Measurements from ENCODE around the gene AMHR2. TPM values are rescaled to one million over a fixed set of nuclear protein-coding genes. Genes with fewer than 3 reads are reported as not detected.
"Not testable (repeated sequence)": the region's sequence is repeated elsewhere in the genome, so short reads cannot be mapped to it uniquely, and the experiment has no call there.

Gene AMHR2
- total RNA-seq, 2 donors from 2014 or later = 0.25 TPM; not detected in 1

GRCh38 chr12:53402351-53402750 lies 21.3 kb upstream of the AMHR2 start:
- DNase-seq (ENCODE audit: low spot score in 2 of 2); H3K9me3 Mint-ChIP-seq; H3K27ac Mint-ChIP-seq; ATAC-seq; H3K36me3 Mint-ChIP-seq: not testable (repeated sequence)

- ATAC-seq (no peak), DNase-seq (ENCODE audit: low spot score in 2 of 2) (no peak)
- no peaks in the 10 kb centered on the region for H3K9me3 Mint-ChIP-seq
- peak overlapping the region; percentile 65 to 68 for H3K27ac Mint-ChIP-seq
- H3K36me3 Mint-ChIP-seq = peaks cover 5 to 9% of the 10 kb centered on the region in 2 donors
Observed at GRCh38 chr12:53402871-53403270, 20.8 kb upstream of the AMHR2 start.

- no peak for ATAC-seq
- H3K27ac Mint-ChIP-seq = no peak overlapping the region
- H3K9me3 Mint-ChIP-seq = no peaks in the 10 kb centered on the region
- DNase-seq (ENCODE audit: low spot score in 2 of 2) = no peak
- peaks cover 23 to 31% of the 10 kb centered on the region in 2 donors for H3K36me3 Mint-ChIP-seq
Observed at GRCh38 chr12:53410951-53411350, 12.7 kb upstream of the AMHR2 start.

GRCh38 chr12:53413485-53414204 lies 10.0 kb upstream of the AMHR2 start:
- H3K27ac Mint-ChIP-seq = no peak overlapping the region
- no peak for DNase-seq (ENCODE audit: low spot score in 2 of 2)

GRCh38 chr12:53414756-53415417 lies 8.8 kb upstream of the AMHR2 start:
- peaks cover 12 to 24% of the 10 kb centered on the region in 2 donors for H3K36me3 Mint-ChIP-seq
- H3K27ac Mint-ChIP-seq = peak overlapping the region in 1 of 2 donors; percentile 26
- DNase-seq (ENCODE audit: low spot score in 2 of 2) = no peak
- H3K9me3 Mint-ChIP-seq = no peaks in the 10 kb centered on the region
- ATAC-seq = no peak

More at GRCh38 chr12:53413485-53414204, 10.0 kb upstream of the AMHR2 start:
- no peaks in the 10 kb centered on the region for H3K9me3 Mint-ChIP-seq
- no peak for ATAC-seq
- H3K36me3 Mint-ChIP-seq = peaks cover 18 to 31% of the 10 kb centered on the region in 2 donors

GRCh38 chr12:53415752-53416389 lies 7.8 kb upstream of the AMHR2 start:
- not testable (repeated sequence) for ATAC-seq; DNase-seq (ENCODE audit: low spot score in 2 of 2); H3K9me3 Mint-ChIP-seq
- peak overlapping the region; percentile 26 to 27 for H3K27ac Mint-ChIP-seq
- H3K36me3 Mint-ChIP-seq = peaks cover 8 to 17% of the 10 kb centered on the region in 2 donors

GRCh38 chr12:53417291-53417816 lies 6.3 kb upstream of the AMHR2 start:
- H3K27ac Mint-ChIP-seq = peak overlapping the region; percentile 54 to 94
- DNase-seq (ENCODE audit: low spot score in 2 of 2) (peak in 1 of 2 donors; percentile 28), ATAC-seq (peak; percentile 30 to 61)
- not testable (repeated sequence) for H3K36me3 Mint-ChIP-seq, H3K9me3 Mint-ChIP-seq

- DNase-seq (ENCODE audit: low spot score in 2 of 2) = no peak
- no peak for ATAC-seq
- H3K9me3 Mint-ChIP-seq = no peaks in the 10 kb centered on the region
- no peaks in the 10 kb centered on the region for H3K36me3 Mint-ChIP-seq
- peak overlapping the region; percentile 38 to 54 for H3K27ac Mint-ChIP-seq
Observed at GRCh38 chr12:53418221-53418620, 5.4 kb upstream of the AMHR2 start.

GRCh38 chr12:53419756-53420155 lies 3.9 kb upstream of the AMHR2 start:
- Mint-ChIP-seq H3K9me3 (no peaks in the 10 kb centered on the region), H3K36me3 (no peaks in the 10 kb centered on the region), H3K27ac (peak overlapping the region in 1 of 2 donors; percentile 0)
- DNase-seq (ENCODE audit: low spot score in 2 of 2) (no peak), ATAC-seq (no peak)

GRCh38 chr12:53422247-53422646 lies 1.4 kb upstream of the AMHR2 start:
- not testable (repeated sequence) for H3K36me3 Mint-ChIP-seq; DNase-seq (ENCODE audit: low spot score in 2 of 2); H3K9me3 Mint-ChIP-seq; ATAC-seq
- peak overlapping the region in 1 of 2 donors; percentile 11 for H3K27ac Mint-ChIP-seq

GRCh38 chr12:53424626-53425514 lies 1.2 kb downstream of the AMHR2 start:
- no peaks in the 10 kb centered on the region for H3K36me3 Mint-ChIP-seq
- ATAC-seq (no peak), DNase-seq (ENCODE audit: low spot score in 2 of 2) (no peak)
- H3K27ac Mint-ChIP-seq = no peak overlapping the region
- no peaks in the 10 kb centered on the region for H3K9me3 Mint-ChIP-seq

GRCh38 chr12:53425515-53426150 lies 2.0 kb downstream of the AMHR2 start:
- H3K27ac Mint-ChIP-seq = no peak overlapping the region
- no peaks in the 10 kb centered on the region for H3K36me3 Mint-ChIP-seq
- no peak for DNase-seq (ENCODE audit: low spot score in 2 of 2)
- no peak for ATAC-seq
- no peaks in the 10 kb centered on the region for H3K9me3 Mint-ChIP-seq

GRCh38 chr12:53427905-53428594 lies 4.4 kb downstream of the AMHR2 start:
- Mint-ChIP-seq H3K36me3 (no peaks in the 10 kb centered on the region), H3K9me3 (no peaks in the 10 kb centered on the region), H3K27ac (peak overlapping the region; percentile 2 to 68)
- DNase-seq (ENCODE audit: low spot score in 2 of 2) (peak in 1 of 2 donors; percentile 41), ATAC-seq (peak; percentile 99 to 100)

- no peaks in the 10 kb centered on the region for H3K36me3 Mint-ChIP-seq
- H3K9me3 Mint-ChIP-seq = no peaks in the 10 kb centered on the region
- H3K27ac Mint-ChIP-seq = peak overlapping the region in 1 of 2 donors; percentile 68
Observed at GRCh38 chr12:53428741-53429140, 5.1 kb downstream of the AMHR2 start.

GRCh38 chr12:53430116-53430515 lies 6.5 kb downstream of the AMHR2 start:
- H3K36me3 Mint-ChIP-seq = no peaks in the 10 kb centered on the region
- H3K27ac Mint-ChIP-seq = no peak overlapping the region
- DNase-seq (ENCODE audit: low spot score in 2 of 2) (no peak), ATAC-seq (no peak)
- H3K9me3 Mint-ChIP-seq = no peaks in the 10 kb centered on the region

More at GRCh38 chr12:53428741-53429140, 5.1 kb downstream of the AMHR2 start:
- DNase-seq (ENCODE audit: low spot score in 2 of 2) = no peak
- ATAC-seq = no peak
